OCI-LY1 (cell line): ENCODE measurements around the gene GSX2.

Experiments
- H2AFZ ChIP-seq: fragments of 200-600 bp; sonication (generic), shearing (Covaris generic); 2 replicates; pipeline ENCODE4 v1.6.0; 2014; ENCODE audit warnings: antibody characterized with exemption, mild to moderate bottlenecking, low read length
- H3F3A ChIP-seq: fragments of 200-600 bp; sonication (generic), shearing (Covaris generic); 2 replicates; pipeline ENCODE4 v1.6.0; 2014; ENCODE audit warnings: mild to moderate bottlenecking, antibody characterized with exemption, low read length, moderate library complexity; ENCODE audit not compliant: insufficient read depth
- H3K27ac ChIP-seq: fragments of 200-600 bp; sonication (generic); 2 replicates; pipeline ENCODE4 v1.5.1; 2014; ENCODE audit warnings: low read length, mixed run types, mild to moderate bottlenecking, low read depth; ENCODE audit not compliant: poor library complexity, severe bottlenecking
- H3K27me3 ChIP-seq: fragments of 200-600 bp; sonication (generic); 2 replicates; pipeline ENCODE4 v1.6.0; 2014; ENCODE audit warnings: antibody characterized with exemption, mild to moderate bottlenecking, low read length, moderate library complexity; ENCODE audit not compliant: insufficient read depth
- H3K36me3 ChIP-seq: fragments of 200-600 bp; sonication (generic); 2 replicates; pipeline ENCODE4 v1.6.1; 2014; ENCODE audit warnings: mild to moderate bottlenecking, antibody characterized with exemption, low read length, moderate library complexity, mixed read lengths; ENCODE audit not compliant: insufficient read depth
- H3K4me1 ChIP-seq: fragments of 200-600 bp; sonication (generic); 2 replicates; pipeline ENCODE4 v1.5.1; 2014; ENCODE audit warnings: mild to moderate bottlenecking, low read length, moderate library complexity; ENCODE audit not compliant: insufficient read depth, severe bottlenecking
- H3K4me2 ChIP-seq: fragments of 200-600 bp; sonication (generic), shearing (Covaris generic); 2 replicates; pipeline ENCODE4 v1.6.1; 2014; ENCODE audit warnings: low read length
- H3K4me3 ChIP-seq: fragments of 200-600 bp; sonication (generic); 2 replicates; pipeline ENCODE4 v1.5.1; 2014; ENCODE audit warnings: low read length, low read depth, mild to moderate bottlenecking, mixed read lengths; ENCODE audit not compliant: poor library complexity, severe bottlenecking
- H3K79me2 ChIP-seq: fragments of 200-600 bp; shearing (Covaris generic); 2 replicates; pipeline ENCODE4 v1.6.1; 2016; ENCODE audit warnings: mixed run types, low read length, mixed read lengths; ENCODE audit not compliant: insufficient read depth
- H3K9ac ChIP-seq: fragments of 200-600 bp; sonication (generic), shearing (Covaris generic); 2 replicates; pipeline ENCODE4 v1.6.1; 2014; ENCODE audit warnings: mild to moderate bottlenecking, low read length, mixed read lengths
- H3K9me2 ChIP-seq: fragments of 200-600 bp; sonication (generic), shearing (Covaris generic); 2 replicates; pipeline ENCODE4 v1.6.1; 2014; ENCODE audit warnings: low read depth, mild to moderate bottlenecking, low read length, mixed read lengths
- H3K9me3 ChIP-seq: fragments of 200-600 bp; shearing (Covaris generic); 2 replicates; pipeline ENCODE4 v1.6.1; 2014; ENCODE audit warnings: low read length, mixed read lengths
- H4K20me1 ChIP-seq: fragments of 200-600 bp; sonication (generic), shearing (Covaris generic); 2 replicates; pipeline ENCODE4 v1.6.0; 2016; ENCODE audit warnings: mild to moderate bottlenecking, low read length; ENCODE audit not compliant: insufficient read depth
- CTCF ChIP-seq: fragments of 200-600 bp; sonication (generic), shearing (Covaris generic); IDR thresholded peaks from 2 replicates; pipeline ENCODE4 v1.5.1; 2017; ENCODE audit warnings: mild to moderate bottlenecking, antibody characterized with exemption, low read length, moderate library complexity, mixed read lengths
- EZH2 ChIP-seq: fragments of 200-600 bp; sonication (generic), shearing (Covaris generic); IDR thresholded peaks from 2 replicates; pipeline ENCODE4 v1.8.0; 2017; ENCODE audit warnings: borderline replicate concordance, mixed run types, mild to moderate bottlenecking, antibody characterized with exemption, low read length, moderate library complexity, mixed read lengths

The GSX2 gene

DNA sequence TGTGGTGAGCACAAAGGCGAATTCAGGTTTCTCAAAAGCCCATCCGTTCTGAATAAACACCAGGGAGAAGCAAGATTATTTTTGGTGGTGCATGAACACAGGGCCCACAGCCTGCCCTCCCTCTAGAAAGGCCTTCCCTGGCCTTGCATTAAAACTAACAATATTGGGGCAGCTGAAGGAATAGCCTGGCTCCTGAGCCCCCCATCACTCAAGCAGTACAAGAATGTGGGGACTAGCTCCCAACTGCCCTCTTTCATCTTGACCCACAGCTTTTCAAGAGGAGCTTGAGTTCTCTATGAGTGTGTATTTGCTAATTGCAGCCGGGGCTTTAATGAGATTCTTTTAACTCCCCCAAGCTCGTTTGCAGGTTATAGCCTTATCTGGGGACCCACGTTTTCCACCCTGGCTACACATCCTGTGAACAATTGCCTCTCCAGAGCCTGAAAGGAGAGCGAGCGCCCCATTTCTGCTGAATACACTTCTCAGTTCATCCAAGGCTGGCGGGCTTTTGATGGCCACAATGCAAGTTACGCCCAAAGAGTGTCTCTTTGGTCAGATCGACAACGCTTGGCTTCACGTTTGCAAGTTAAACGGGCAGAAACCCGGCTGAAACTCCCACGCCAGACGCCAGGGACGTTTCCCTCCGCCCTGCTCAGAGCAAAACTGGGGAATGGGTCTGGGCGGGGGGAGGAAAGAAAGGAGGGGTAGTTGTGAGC is 4.7 kb upstream of the GSX2 start:
- no peak for TF ChIP-seq EZH2
- no peak for TF ChIP-seq CTCF
- H3K9me3 ChIP-seq: no peaks in the 10 kb centered on the region
- no peaks in the 10 kb centered on the region for H3K79me2 ChIP-seq
- H3K4me2 ChIP-seq: no peak overlapping the region
- H3K9me2 ChIP-seq: no peaks in the 10 kb centered on the region
- no peaks in the 10 kb centered on the region for H4K20me1 ChIP-seq
- no peaks in the 10 kb centered on the region for H3F3A ChIP-seq
- H3K27ac ChIP-seq: no peak overlapping the region
- peaks cover 40% of the 10 kb centered on the region for H3K4me1 ChIP-seq
- no peaks in the 10 kb centered on the region for H3K36me3 ChIP-seq
- no peak overlapping the region for H3K9ac ChIP-seq
- no peak overlapping the region for H3K4me3 ChIP-seq
- no peaks in the 10 kb centered on the region for H3K27me3 ChIP-seq
- no peak overlapping the region for H2AFZ ChIP-seq

GRCh38 chr4:54096295-54096962 is 3.5 kb upstream of the GSX2 start:
- no peaks in the 10 kb centered on the region for H3K27me3 ChIP-seq
- H3K79me2 ChIP-seq: no peaks in the 10 kb centered on the region
- H2AFZ ChIP-seq: no peak overlapping the region
- H3K36me3 ChIP-seq: no peaks in the 10 kb centered on the region
- H3K4me2 ChIP-seq: no peak overlapping the region
- H3F3A ChIP-seq: no peaks in the 10 kb centered on the region
- H3K9me3 ChIP-seq: no peaks in the 10 kb centered on the region
- no peaks in the 10 kb centered on the region for H4K20me1 ChIP-seq
- H3K4me1 ChIP-seq: peaks cover 33% of the 10 kb centered on the region
- no peak overlapping the region for H3K4me3 ChIP-seq
- no peak overlapping the region for H3K27ac ChIP-seq
- H3K9me2 ChIP-seq: no peaks in the 10 kb centered on the region
- TF ChIP-seq CTCF (no peak), EZH2 (no peak)
- H3K9ac ChIP-seq: no peak overlapping the region

GRCh38 chr4:54097152-54097551 is 2.8 kb upstream of the GSX2 start:
- TF ChIP-seq CTCF (no peak), EZH2 (no peak)
- H2AFZ ChIP-seq: no peak overlapping the region
- H3K27ac ChIP-seq: no peak overlapping the region
- H4K20me1 ChIP-seq: no peaks in the 10 kb centered on the region
- H3F3A ChIP-seq: no peaks in the 10 kb centered on the region
- H3K79me2 ChIP-seq: no peaks in the 10 kb centered on the region
- H3K4me3 ChIP-seq: no peak overlapping the region
- no peaks in the 10 kb centered on the region for H3K27me3 ChIP-seq
- peaks cover 27% of the 10 kb centered on the region for H3K4me1 ChIP-seq
- H3K9me2 ChIP-seq: no peaks in the 10 kb centered on the region
- H3K36me3 ChIP-seq: no peaks in the 10 kb centered on the region
- H3K9me3 ChIP-seq: no peaks in the 10 kb centered on the region
- H3K9ac ChIP-seq: no peak overlapping the region
- no peak overlapping the region for H3K4me2 ChIP-seq
